NCI-H2196 treated with DMSO at 0.1 percent for 48 hours (cell line): Measurements from ENCODE around the gene DMD.
"Not testable (repeated sequence)": the region's sequence is repeated elsewhere in the genome, so short reads cannot be mapped to it uniquely, and the experiment has no call there.

ENCODE experiments used
- DNase-seq: peaks from one replicate; lab custom pipeline; 2025; ENCODE audit not compliant: unreplicated experiment; lab: John Stamatoyannopoulos, UW

DMD gene

DNA sequence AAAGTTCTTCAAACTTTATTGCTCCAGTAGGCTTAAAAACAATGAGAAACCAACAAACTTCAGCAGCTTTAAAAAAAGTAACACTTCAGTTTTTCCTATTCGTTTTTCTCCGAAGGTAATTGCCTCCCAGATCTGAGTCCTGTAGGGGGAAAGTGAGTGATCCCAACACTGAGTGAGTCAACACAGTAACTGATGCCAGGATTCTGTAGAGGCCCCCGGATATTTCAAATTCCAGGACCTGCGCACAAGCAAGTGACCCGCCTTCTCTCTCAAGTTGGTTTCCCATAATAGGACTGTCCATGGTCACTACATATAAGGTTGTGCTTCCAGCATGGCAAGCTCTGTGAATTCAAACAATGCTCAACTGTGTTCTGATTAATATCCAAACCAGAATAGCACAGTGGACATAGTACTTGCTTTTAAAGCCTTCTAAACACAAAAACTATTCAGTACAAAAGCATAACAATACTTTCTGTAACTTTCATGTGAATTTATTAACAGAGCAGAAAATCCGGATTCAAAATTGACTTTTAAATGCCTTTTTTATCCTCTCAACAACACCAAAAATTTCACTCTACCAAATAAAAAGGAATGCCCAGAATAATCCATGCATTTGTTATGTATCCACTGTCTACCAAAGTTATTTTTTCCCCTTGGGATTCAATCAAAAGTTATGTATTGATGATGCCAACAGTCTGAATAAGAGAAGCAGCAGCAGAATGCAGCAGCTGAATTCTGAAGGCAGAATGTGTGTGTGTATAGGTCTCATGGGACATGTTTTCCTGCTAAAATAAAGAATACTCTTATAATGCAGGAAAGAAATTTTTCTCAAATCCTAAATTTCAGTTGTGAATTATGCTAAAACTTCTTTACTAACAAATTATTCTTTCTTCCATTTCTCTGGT lies at the start of gene DMD:
TSS of gene DMD (minus strand) at position 194 of the 905 bp plus-strand sequence. CDS start 237 bp downstream, outside the sequence.
- no peak for DNase-seq

DNA sequence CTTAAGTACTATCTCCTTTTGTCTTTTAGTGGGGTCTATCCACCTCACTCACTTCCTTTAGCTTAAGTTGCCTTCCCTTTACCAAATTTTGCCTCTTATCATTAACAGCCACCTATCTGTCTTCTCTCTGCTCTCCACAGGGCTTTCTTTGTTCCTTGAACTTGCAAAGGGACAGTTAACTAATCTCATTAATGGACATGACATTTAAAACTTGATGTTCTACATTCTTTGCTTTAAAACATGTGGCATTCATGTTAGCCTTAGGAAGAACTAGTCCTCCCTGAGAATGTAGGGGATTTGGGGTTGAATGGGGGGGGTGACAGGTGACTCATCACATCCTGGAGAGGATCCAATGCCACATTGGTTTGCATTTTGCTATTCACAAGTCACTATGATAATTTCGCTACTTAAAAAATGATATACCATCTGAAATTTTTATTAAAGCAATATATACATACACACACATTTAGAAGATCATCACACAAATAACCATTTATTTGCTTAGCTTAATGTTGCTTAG lies 41.0 kb upstream of the DMD start:
- no peak for DNase-seq

DNA sequence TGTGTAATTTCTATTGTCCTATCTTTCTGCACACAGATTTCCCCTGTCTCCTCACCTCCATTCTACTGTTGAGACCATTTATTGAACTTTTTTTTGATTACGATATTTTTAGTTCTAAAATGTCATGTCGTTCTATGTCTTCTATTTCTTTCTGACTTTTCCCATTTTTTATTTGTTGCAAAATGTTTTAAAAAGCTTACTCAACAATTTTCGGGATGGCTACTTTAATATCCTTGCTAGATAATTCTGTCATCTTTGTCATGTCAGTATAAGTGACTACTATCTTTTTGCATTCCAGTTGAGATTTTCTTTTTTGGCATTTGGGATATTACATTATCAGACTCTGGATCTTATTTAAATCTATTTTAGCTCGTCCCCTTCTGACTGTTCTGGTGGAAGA lies 7.5 kb upstream of the DMD start:
- DNase-seq = no peak

DNA sequence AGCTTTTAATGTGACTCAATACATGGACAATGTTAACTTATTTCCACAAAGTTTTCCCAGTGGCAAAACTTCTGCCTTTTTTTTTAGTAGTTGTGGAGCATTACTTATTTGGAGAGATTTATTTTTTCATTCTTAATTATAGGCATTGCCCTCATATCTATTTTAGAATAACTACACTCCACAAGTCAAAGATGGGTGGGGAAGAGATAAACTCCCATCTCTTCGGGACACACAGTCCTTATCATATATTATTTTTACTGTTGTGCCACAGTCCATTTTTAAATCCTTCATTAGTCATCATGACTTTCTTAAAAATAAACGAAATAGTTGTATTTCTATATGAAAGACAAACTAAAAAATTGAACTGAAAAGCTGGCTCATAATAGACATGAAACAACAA lies 1.2 kb downstream of the DMD start:
- DNase-seq = no peak

DNA sequence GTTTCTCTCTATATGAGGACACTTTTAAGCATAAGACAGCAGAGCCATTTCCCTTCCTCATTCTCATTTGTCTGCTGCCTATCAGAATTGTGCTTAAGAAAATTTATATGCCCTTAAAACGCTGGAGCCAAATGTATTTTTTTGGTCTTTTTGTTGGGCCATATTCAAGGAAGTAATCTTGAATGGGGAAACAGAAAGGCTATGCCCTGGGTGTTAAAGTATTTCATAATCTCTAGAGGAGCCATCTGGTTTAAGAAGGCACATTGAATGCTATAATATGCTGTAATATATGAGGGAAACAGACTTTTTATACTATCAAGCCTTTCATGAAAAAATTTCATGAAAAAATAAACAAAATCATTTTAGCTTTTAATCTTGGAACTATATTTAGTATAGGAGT lies 4.3 kb downstream of the DMD start:
- DNase-seq = no peak

DNA sequence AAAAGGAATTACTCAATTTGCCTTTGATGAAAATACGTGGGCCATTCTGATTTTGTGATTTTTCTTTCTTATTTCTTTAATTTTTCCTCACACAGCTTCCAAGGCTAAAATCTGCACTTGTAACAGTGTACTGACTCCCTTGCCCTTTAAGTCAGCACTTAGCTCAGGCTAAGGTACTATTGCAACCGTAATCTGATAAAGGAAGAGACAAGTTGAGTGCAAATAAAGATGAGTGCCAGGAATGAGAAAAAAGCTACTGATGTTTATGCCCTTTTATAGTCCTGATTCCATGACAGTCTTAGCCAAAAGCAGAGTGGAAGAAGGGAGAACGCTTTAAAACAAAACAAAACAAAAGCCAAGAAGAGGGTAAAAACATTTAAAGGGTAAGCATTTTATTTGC lies 6.0 kb downstream of the DMD start:
- no peak for DNase-seq

DNA sequence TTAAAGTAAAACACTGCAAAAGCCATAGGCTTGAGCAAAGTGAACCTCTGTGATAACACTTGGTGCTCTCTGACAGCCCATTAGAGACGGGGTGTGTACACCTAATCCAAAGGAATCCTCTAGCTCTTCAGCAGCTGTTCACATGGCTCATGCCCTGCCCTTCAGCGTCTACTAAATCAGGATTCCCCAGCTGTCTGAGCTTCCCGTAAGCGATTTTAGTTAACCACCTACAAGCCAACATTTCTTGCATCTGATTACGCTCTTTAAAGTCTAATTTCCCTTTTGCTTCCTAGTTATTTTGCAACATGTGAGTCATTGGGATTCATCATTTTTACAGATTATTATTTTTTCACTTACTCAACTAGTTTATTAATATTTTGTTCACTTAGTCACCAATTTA lies 6.5 kb downstream of the DMD start:
- no peak for DNase-seq

DNA sequence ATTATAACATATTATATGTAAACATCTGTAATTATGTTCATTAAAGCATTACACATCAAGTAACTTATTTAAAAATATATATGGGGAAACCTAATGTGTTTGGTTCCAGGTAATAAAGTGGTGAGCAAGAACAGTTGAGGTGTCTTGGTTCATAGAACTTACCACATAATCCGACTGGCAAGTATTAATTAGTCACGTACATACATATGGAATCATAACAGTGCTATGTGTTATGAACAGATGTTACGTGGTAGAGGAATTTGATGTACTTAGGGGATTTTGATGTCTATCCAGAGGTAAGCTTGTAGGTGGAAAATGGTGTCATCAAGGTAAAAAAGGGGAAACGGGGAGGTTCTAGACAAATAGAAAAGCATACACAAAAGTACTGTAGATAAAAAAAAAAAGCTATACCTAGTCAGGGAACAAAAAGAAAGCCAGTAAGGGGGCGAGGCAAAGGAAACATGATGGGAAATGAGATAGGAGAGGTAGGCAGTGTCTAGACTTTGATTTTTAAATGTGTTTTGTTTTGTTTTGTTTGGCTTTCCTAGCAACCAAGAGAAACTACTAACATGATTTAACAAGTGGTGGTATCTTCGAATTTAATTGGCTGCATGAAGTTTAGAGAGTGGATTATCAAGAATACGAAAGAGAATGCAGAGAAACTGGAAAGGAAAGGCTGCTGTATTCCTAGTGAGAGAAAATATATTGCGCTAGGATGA lies 12.6 kb downstream of the DMD start:
- no peak for DNase-seq

DNA sequence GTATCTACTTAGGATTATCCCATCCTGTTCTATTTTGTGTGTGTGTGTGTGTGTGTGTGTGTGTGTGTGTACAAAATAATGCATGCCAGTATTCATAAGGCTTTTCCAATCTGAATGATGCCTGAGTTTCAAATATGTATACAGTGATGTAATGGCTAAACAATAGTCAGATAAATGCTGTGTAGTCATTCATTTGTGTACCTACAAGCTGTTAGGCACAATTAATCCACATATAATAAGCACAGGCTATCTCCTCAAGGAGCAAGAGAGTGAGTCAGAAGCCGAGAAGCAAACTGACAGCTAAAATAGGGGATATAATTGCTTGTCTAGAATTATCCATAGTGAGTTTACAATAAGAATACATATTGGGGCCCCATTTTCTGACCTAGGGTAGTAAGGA lies 15.7 kb downstream of the DMD start:
- no peak for DNase-seq

DNA sequence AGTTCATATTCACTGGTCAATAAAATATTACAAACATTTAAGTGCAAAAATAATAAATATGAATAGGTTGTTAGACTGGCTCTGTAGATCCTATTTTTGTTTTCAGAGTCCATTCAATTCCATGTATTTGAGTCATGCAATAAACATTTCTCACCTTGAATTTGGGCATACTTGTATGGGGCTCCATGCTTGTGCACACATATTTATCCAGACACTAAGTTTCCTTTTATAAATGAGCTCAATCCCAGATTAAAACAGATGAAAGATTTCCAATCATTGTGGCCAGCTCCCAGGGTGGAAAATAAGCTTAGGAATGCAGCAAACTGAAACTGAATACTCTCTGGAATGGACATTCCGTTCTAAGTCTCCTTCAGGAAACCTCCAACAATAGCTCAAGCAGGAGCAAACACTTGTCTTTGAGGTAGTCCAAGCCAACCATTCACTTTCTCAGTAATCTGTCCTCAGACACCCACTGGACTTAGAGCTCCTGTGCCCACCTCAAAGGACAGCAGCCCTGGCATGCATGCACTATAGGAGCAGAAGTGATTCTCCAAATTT lies 16.4 kb downstream of the DMD start:
- no peak for DNase-seq

DNA sequence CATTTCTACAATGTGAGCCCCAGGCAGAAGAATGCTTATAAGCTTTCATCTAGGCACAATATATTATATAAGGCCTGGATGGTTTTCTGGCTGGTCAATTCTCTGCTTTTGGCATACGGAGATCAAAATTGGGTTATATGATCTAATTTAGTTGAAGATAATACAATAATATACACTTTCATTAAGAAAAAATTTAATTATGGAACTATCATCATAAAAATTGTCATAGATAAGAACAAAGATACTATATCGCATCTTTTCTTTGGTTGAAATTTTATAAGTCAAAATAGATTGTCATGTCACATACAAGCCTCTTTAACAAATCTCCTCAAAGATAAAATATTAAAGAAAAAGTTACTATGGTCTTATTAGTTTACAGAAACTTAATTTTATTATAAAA lies 17.1 kb downstream of the DMD start:
- DNase-seq = no peak

DNA sequence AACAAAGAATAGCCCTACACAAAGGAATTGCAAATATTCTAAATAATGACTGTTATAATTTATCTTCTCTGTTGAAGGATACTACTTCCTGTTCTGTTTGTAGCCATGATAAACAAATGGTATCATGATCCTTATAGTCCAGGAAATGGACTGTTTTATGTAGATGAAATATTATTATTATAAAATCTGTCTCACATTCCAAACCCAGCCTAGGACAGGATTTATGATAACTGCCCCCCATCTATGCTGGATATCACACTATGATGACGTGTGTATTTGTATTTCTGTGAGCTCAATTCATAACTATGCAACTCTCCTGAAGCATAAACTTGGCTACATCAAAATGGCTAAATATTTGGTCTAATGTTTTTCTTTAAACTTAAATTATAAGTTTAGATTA lies 21.3 kb downstream of the DMD start:
- DNase-seq = no peak

DNA sequence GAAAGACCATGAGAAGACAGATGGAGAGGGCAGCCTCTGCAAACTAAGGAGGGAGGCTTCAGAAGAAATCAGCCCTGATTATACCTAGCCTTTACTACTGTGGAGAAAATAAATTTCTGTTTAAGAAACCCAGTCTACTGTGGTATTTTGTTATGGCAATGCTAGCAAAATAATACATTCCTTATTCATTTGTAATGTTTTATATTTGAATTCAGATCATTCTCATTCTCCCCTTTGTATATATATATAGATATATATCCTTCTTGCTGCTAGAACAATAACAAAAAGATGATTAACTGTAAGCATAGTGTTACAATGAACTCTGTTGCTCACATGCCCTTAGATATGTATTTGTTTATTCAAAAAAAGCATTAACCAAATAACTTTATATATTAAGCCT lies 22.5 kb downstream of the DMD start:
- no peak for DNase-seq

DNA sequence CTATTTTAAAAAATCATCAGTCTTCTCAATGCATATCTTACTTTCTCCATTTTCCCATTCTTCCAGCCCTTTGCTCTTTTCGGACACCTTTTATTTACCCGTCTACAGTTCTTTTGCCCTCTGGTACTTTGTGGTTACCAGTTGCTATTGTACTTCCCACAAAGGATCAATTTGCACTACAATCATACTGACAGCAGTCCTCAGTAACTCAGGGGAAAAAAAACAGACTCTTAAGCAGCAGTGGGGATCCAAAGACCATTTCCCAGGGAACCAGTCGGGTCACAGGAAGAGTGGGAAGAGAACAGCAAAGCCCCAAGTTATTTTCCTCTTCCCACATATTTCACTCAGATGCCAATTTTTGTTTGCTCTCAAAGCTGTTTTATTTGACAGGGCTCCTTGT lies 23.1 kb downstream of the DMD start:
- no peak for DNase-seq

DNA sequence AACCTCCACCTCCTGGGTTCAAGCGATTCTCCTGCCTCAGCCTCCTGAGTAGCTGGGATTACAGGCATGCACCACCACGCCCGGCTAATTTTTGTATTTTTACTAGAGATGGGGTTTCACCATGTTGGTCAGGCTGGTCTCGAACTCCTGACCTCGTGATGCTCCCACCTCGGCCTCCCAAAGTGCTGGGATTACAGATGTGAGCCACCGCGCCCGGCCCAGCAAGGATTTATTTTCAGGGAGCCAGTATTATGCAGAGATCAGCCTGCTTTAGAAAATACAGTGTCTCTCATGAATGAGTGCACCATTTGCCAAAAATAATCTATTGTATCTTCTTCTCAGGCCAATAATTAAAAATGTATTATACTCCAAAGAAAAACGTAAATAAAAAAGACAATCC lies 26.5 kb downstream of the DMD start:
- not testable (repeated sequence) for DNase-seq

DNA sequence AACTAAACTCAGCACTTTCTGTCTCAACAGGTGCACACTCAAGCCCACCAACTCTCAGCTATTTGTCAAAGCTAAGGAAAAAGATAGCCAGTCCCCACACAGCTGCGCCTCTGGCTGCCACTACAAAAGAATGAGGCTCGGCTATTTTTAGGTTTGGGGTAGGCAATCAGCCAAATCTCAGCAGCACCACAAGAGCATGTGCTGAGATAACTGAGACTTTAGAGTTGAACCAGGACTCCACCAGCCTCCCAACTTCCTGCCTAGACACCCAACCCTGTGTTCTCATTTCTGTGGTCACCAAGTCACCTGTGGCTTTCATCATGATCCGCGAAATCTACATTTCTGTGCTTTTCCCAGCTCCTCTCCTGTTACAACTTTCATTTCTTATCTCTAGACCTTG lies 28.0 kb downstream of the DMD start:
- no peak for DNase-seq

DNA sequence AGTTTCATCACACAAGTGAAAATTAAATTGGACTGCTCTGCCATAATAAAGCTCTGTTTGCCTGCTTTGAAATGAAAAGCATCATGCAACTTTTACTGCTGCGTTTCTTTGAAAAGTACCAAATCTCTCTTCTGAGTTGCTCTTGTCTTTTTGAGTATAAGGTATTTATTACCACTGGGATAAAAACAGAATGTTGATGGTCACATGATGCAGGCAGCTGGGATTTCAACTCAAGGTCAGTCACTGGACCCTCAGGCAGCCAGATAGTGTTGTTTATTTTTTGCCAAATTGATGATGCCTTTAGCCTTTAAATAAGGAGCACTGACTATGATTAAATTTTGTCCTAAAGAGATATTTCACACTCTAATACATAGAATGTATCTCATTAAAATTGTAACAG lies 32.7 kb downstream of the DMD start:
- no peak for DNase-seq

DNA sequence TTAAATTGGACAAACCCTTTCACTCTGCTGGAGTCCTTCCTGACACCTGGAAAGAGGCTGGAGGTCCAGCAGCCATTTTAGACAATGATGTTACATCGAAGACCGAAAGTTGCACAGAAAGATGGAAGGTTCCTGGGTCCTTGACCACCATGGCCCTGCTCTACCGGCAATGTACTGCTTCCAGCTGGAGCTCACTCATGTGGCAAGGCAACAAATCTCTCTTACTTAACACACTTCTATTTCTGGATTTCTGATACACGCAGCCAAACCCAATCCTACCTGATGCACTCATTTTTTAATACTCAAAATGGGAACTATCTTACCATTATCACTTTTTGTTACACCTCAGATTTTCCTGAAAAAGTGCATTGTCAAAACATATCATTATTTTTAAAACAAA lies 33.1 kb downstream of the DMD start:
- no peak for DNase-seq

DNA sequence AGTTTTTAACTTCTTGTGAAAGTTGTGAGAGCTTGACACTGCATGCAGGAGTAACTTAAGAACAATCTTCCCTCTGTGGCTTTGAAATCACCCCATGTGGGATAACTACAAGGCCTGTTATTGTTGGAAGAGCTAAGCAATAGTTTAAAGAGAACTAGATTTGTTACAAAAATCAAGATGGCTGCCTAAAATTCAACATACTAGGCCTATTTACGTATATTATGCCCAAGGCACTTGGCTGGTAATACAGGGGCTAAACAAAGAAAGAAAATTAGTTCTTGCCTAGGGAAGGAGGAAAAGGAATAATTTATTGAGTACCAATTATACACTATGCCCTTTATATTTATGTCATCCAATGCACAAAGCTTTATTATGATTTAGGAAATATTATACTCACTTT lies 36.1 kb downstream of the DMD start:
- no peak for DNase-seq

DNA sequence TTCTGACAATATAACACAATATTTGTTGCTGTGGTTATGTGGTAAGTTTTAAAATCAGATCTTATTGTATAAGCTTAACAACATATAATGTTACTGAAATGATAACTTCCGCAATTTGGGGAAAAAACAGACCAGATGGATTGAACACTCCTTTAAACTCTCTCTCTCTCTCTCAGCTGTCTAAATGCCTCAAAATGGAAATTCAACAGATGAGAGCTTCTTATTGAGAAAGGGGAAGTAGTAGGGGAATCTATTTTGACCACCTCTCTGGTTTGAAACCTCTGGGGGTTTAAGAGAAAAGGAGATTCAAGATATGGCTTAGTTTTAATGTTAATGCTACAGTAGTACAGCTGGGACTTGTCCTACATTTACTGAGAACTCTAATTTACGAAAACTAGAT lies 40.3 kb downstream of the DMD start:
- DNase-seq = no peak

DNA sequence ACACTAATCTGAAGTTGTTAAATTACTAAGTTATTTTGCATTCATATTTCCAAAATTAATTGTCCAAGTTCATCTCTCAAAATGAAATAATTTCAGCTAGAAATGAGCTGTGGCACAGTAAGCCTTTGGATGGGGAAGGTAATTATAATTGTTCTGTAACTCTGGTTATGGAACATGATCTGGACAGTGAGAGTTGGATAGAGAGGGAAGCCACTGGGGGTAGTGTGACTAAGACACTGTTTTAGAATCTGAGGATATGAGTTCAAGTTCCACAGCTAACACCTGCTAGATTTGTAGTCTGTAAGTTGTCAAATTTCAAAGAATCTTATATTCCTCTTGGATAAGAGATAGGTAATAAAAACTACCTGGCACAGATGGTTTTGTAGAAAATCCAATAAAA lies 49.5 kb downstream of the DMD start:
- no peak for DNase-seq

DNA sequence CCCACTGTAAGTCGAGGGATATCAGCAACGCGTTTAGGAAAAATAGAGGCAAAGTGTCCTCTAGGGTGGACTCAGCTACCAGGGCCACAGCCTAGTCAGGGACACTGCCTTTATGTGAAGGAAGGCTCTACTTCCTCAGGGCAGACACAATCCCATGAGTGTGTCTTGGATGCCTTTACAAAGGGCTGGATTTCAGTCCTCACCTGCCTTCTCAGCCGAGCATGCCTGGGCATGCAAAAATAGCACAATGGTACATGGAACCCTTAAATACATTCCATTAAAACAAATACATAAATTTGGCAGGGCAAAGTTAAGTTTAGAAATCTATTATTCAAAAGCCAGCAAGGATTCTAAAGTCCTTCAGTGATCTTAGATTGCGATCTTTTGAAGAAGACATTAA lies 51.1 kb downstream of the DMD start:
- no peak for DNase-seq
